T-helper 2 cell (primary cell): ENCODE data around the gene CENPP.

Experiments
- DNase-seq, 5 experiments: peaks; one replicate each; pipeline versions ENCODE4 v3.0.0 to v3.0.0-alpha.2; 2012 to 2022

CENPP gene

GRCh38 chr9:92426501-92427145 lies 100.9 kb downstream of the CENPP start:
- DNase-seq = no peak

GRCh38 chr9:92429836-92430235 lies 104.1 kb downstream of the CENPP start:
- DNase-seq = no peak

- no peak for DNase-seq
These were observed 106.6 kb downstream of the CENPP start for GRCh38 chr9:92432350-92432749.

DNA sequence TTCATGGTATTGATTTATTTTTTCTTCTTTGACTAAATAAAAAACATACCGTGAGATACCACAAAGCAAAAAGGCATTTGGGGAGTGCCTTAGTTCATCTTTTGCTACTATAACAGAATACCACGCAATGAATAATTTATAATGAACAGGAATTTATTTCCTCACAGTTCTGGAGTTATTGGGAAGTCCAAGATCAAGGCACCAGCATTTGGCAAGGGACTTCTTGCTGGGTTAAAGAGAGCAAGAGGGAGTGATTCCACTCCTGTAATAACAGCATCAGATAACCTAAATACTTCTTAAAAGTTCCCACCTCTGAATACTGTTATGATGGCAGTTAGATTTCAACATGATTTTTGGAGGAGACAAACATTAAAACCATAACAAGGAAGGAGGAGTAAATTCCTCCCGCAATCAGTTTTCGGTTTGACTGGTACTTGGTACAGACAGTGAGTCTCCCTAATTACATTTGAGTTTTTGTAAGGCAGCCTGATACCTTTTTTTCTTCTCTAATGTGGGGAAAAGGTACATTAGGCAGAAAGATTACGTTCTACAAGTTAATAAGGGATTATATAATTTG lies 107.3 kb downstream of the CENPP start:
- DNase-seq = peak in 1 of 5 experiments; percentile 62

DNA sequence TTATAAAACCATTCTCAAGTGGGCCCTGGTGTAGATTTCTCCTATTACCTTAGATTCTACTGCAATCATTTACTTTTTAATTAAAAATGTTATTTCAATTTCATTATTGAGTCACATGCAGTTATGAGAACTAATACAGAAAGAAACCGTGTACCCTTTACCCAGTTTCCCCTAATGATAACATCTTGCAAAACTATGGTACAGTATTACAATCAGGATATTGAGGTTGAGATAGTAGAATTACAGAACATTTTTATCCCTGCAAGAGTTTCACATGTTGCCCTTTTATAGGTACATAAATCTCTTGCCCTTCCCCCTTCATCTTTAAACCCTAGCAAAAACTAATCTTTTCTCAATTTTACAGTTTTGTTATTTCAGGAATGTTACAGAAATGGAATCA lies 109.5 kb downstream of the CENPP start:
- DNase-seq = peak in 1 of 5 experiments; percentile 58

GRCh38 chr9:92438900-92439526 lies 113.3 kb downstream of the CENPP start:
- DNase-seq = peak in 1 of 5 experiments; percentile 15

GRCh38 chr9:92439921-92440750 lies 114.4 kb downstream of the CENPP start:
- DNase-seq = no peak

- peak in 2 of 5 experiments; percentile 20 to 92 for DNase-seq
These were observed 114.9 kb downstream of the CENPP start for GRCh38 chr9:92440751-92441046.

GRCh38 chr9:92444841-92445240 lies 119.1 kb downstream of the CENPP start:
- DNase-seq = no peak

DNA sequence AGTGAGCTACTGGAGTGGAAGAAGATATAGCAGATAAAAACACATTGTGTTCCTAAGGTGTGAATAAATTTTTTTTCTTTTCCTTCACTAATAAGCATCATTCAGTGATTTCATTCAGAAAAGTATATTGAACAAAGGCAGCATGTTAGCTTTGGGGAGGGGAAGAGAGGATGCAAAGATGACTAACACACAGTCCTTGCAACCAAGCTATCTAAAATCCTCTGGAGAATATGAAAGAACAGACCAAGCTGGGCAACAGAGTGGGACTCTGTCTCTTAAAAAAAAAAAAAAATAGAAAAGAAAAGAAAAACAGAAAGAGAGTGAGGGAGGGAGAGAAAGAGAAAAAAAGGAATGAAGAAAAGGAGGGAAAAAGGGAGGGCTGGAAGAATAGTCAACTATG lies 120.8 kb downstream of the CENPP start:
- no peak for DNase-seq

DNA sequence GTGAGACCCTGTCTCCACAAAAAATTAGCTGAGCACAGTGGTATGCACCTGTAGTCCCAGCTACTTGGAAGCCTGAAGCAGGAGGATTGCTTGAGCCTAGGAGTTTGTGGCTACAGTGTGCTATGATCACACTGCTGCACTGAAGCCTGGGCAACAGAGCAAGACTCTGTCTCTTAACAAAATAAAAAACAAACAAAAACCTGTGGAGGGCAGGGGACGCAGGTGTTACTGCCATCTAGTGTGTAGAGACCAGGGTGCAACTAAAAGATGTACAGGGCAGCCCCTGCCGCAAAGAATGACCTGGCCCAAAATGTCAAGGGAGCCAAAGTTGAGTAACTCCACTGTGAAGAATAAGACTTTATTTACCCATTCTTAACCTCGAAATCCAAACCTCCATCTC lies 129.5 kb downstream of the CENPP start:
- peak in 1 of 5 experiments; percentile 36 for DNase-seq

GRCh38 chr9:92457576-92457975 lies 131.8 kb downstream of the CENPP start:
- no peak for DNase-seq

DNA sequence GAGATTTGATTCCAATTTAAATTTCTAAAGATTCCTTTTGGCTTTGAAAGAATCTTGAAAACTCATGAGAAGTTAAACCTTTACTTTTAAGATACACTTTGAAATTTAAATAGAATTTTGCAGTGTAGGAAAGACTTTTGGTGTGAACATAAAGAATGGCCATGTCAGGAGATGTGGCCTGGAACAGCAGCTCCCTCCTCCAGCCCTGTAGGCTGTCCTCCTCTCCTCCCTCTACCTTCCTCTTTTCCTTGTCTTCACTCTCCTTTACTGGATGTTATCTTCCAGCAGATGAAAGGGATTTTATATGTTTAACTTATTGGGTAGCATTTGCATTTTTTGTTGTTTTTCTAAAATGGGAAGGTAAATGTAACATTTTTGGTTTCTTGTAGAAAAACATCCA lies 137.6 kb downstream of the CENPP start:
- no peak for DNase-seq

DNA sequence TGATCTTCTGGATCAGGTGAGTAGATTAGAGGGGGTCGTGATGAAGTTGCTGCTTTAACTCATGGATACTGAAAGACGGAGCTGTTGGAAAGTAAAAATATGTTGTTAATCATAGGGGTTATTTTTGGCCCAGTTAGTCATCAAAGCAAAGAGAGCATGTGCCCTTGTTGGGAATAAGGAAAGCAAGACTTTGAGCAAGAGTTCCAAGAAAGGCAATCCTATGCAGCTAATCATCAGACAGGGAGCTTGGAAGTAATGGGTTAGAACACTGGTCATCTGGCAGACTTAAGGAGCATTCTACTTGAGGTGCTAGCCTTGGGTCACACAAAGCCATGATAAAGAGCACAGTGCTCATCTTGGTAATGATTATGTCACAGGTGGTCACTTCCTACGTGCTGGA lies 138.2 kb downstream of the CENPP start:
- DNase-seq = no peak

DNA sequence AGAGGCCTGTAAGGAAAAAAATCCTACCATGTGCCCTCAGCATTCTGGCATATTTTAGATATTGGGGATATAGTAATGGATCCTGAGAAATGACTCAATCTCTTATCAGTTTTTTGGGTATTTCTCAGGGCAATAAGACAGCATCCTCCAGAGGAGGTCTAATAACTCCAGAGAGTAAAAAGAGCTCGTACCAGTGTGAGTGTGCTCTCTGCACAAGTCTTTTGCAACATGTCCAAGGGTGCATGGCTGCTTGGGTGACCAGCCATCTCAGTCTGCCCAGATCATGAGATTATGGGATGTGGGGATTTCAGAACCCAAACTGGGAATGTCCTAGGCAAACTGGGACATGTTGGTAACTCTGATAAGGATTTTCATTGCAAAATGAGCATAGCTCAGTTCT lies 141.3 kb downstream of the CENPP start:
- no peak for DNase-seq

DNA sequence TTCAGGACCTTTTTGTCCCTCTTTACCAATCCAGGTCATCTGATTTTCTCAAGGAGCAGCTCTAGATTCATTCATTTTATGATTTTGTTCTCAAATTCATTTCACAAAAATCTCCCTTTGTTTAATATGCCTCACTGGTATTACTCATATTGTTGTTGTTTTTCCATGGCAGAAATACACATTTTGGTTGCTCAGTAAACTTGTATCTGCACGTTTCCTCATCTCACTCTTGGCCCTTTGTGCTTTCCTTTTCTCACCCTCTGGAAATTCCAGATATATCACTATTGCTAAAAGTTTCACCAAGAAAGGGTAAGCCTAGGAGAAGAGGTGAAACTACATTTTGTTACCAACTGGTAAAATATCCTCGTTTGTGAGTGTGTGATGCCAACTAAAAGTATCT lies 141.8 kb downstream of the CENPP start:
- no peak for DNase-seq

DNA sequence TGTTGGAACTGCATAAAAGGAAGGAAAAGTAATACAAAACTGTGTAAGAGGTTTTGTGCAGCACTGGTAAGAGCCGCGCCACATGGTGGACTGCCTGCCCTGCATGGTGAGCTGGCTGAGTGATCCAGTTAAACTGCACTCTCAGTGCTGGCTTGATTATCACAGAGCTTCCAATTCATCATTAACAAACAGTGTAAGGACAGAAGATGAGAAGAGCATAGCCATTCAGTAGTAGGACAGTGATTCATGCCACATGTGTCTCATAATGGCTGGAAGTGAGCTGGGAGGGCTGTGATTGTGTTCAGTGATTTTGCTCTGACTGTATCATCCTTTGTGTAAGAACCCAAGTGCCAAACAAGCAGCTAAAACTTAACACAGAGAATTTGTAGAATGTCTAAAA lies 142.5 kb downstream of the CENPP start:
- no peak for DNase-seq

DNA sequence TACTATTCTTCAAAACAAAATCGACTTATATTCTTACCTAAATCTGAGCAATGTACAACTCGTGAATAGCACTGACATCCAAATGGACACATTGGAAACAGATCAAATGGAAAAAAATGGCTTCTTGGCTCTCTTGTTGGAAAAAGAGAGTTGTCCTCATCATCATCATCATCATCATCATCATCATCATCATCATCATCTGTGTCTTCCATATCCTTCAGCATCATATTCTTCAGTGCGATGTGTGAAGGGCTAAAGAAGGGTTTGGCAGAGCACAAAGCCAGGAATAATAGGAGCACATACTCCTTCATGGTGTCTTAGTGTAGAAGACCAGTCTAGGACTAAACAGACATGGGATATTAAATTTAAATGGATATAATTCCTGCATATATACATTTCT lies 148.8 kb downstream of the CENPP start:
- DNase-seq = no peak

- peak in 1 of 5 experiments; percentile 6 for DNase-seq
These were observed 151.2 kb downstream of the CENPP start for GRCh38 chr9:92476962-92477361.

- DNase-seq = no peak
These were observed 153.0 kb downstream of the CENPP start for GRCh38 chr9:92478783-92479182.

DNA sequence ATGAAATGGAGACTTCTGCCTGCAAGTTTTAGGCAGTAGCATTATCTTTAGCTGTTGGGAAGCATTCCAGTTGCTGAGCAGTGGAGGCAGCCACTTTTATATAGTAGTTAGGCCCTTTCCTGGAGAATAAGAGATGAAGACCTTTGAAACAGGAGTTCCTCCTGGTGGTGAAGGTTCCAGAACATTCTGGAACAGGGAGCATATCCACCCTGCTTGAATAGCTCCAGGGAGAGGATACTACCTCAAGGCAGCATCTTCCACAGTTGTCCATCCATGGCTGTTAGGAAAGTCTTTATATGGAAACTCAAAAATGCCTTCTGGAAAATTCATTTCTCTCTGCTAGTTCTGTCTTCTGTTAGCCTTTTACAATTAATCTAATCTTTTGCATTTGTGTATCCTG lies 153.6 kb downstream of the CENPP start:
- DNase-seq = no peak

- no peak for DNase-seq
These were observed 154.6 kb downstream of the CENPP start for GRCh38 chr9:92480291-92480771.

GRCh38 chr9:92480986-92481633 lies 155.4 kb downstream of the CENPP start:
- DNase-seq = peak in 1 of 5 experiments; percentile 35
